IMR-90 (cell line): ENCODE measurements around the gene NFATC3. TPM values are rescaled to one million over a fixed set of nuclear protein-coding genes. Genes with fewer than 3 reads are reported as not detected.

Experiments
- ATAC-seq: fragments of 200-7000 bp; cut with Tn5 transposase; 2 replicates; pipeline ENCODE4 v1.9.1; 2020; ENCODE audit warnings: low read depth, mild to moderate bottlenecking, moderate library complexity
- BruUV-seq: library from RNA; stranded (reverse); fragments of 400-500 nt; replicated peaks from 2 replicates; lab custom pipeline; 2021; lab: Mats Ljungman, UMichigan
- CTCF ChIA-PET: fragments of 300-600 bp; formaldehyde crosslinking; extraction: SDS; loops from one replicate; lab custom pipeline; 2021; ENCODE audit warnings: antibody characterized with exemption; lab: Yijun Ruan, JAX
- POLR2A ChIA-PET: fragments of 300-600 bp; sonication (Branson Sonifier 250); formaldehyde crosslinking; loops from one replicate; lab custom pipeline; 2022; ENCODE audit warnings: antibody characterized with exemption; ENCODE audit not compliant: unreplicated experiment; lab: Charles Lee
- DNase-seq: peaks from one replicate; pipeline ENCODE4 v3.0.0; 2013
- H2AFZ ChIP-seq: replicated peaks from 2 replicates; pipeline ENCODE3; 2013; ENCODE audit warnings: low read length, mild to moderate bottlenecking; ENCODE audit not compliant: poor library complexity
- H2AK5ac ChIP-seq: 2 replicates; pipeline ENCODE4 v1.6.1; 2013; ENCODE audit warnings: low read depth, low read length, inconsistent platforms
- H2AK9ac ChIP-seq: replicated peaks from 2 replicates; pipeline ENCODE3; 2013; ENCODE audit warnings: mild to moderate bottlenecking, low read depth, low read length, moderate library complexity; ENCODE audit not compliant: poor library complexity
- H2BK120ac ChIP-seq: 2 replicates; pipeline ENCODE4 v1.6.1; 2013; ENCODE audit warnings: low read depth, low read length, inconsistent platforms
- H2BK15ac ChIP-seq: 3 replicates; pipeline ENCODE4 v1.6.1; 2013; ENCODE audit warnings: low read depth, low read length, inconsistent platforms
- H2BK20ac ChIP-seq: 2 replicates; pipeline ENCODE4 v1.6.1; 2013; ENCODE audit warnings: low read depth, mild to moderate bottlenecking, inconsistent platforms, low read length, moderate library complexity
- H2BK5ac ChIP-seq: 2 replicates; pipeline ENCODE4 v1.6.1; 2013; ENCODE audit warnings: mild to moderate bottlenecking, low read depth, low read length, inconsistent platforms; ENCODE audit not compliant: poor library complexity, severe bottlenecking
- H3K14ac ChIP-seq: replicated peaks from 2 replicates; pipeline ENCODE4 v1.6.1; 2013; ENCODE audit warnings: low read depth, low read length, inconsistent platforms
- H3K18ac ChIP-seq: 2 replicates; pipeline ENCODE4 v1.6.1; 2013; ENCODE audit warnings: low read depth, low read length, control low read depth
- H3K23ac ChIP-seq: 2 replicates; pipeline ENCODE4 v1.6.1; 2013; ENCODE audit warnings: low read depth, low read length, inconsistent platforms
- H3K27ac ChIP-seq: 2 replicates; pipeline ENCODE4 v1.5.1; 2013; ENCODE audit warnings: mild to moderate bottlenecking, control low read depth, low read length; ENCODE audit not compliant: insufficient read depth
- H3K27me3 ChIP-seq: 2 replicates; pipeline ENCODE4 v1.6.1; 2013; ENCODE audit warnings: low read length; ENCODE audit not compliant: control insufficient read depth, insufficient read depth
- H3K36me3 ChIP-seq: 2 replicates; pipeline ENCODE4 v1.6.1; 2013; ENCODE audit warnings: low read length, mixed read lengths; ENCODE audit not compliant: control insufficient read depth, insufficient read depth
- H3K4ac ChIP-seq: 2 replicates; pipeline ENCODE4 v1.6.1; 2013; ENCODE audit warnings: low read depth, low read length, inconsistent platforms
- H3K4me1 ChIP-seq: 2 replicates; pipeline ENCODE4 v1.6.1; 2013; ENCODE audit warnings: low read length, mixed read lengths; ENCODE audit not compliant: control insufficient read depth, insufficient read depth
- H3K4me2 ChIP-seq: 2 replicates; pipeline ENCODE4 v1.6.1; 2013; ENCODE audit warnings: low read depth, mild to moderate bottlenecking, control low read depth, low read length, moderate library complexity
- H3K4me3 ChIP-seq: 2 replicates; pipeline ENCODE4 v1.5.1; 2013; ENCODE audit warnings: low read depth, mild to moderate bottlenecking, control low read depth, low read length, moderate library complexity; ENCODE audit not compliant: insufficient read depth
- H3K56ac ChIP-seq: 2 replicates; pipeline ENCODE4 v1.6.1; 2013; ENCODE audit warnings: low read length, inconsistent platforms; ENCODE audit not compliant: insufficient read depth; ENCODE audit errors: extremely low read depth
- H3K79me1 ChIP-seq, 2 experiments: 2 replicates each; pipeline ENCODE4 v1.6.1; 2013; ENCODE audit warnings: low read length in 2 of 2, inconsistent platforms in 1 of 2, low read depth in 1 of 2
- H3K9ac ChIP-seq: 2 replicates; pipeline ENCODE4 v1.6.1; 2013; ENCODE audit warnings: low read depth, low read length, control low read depth
- H3K9me1 ChIP-seq: 2 replicates; pipeline ENCODE4 v1.6.1; 2013; ENCODE audit warnings: low read length, inconsistent platforms; ENCODE audit not compliant: insufficient read depth
- H3K9me3 ChIP-seq: 2 replicates; pipeline ENCODE4 v1.6.1; 2013; ENCODE audit warnings: low read length; ENCODE audit not compliant: control insufficient read depth, insufficient read depth
- H4K20me1 ChIP-seq: 2 replicates; pipeline ENCODE4 v1.6.1; 2013; ENCODE audit warnings: low read length, inconsistent platforms; ENCODE audit not compliant: insufficient read depth
- H4K5ac ChIP-seq: 2 replicates; pipeline ENCODE4 v1.6.1; 2013; ENCODE audit warnings: mild to moderate bottlenecking, low read depth, low read length, control low read depth
- H4K8ac ChIP-seq, 2 experiments: 2 replicates each; pipeline ENCODE4 v1.6.1; 2013; ENCODE audit warnings: low read depth in 2 of 2, low read length in 2 of 2, control low read depth in 1 of 2, inconsistent platforms in 1 of 2
- H4K91ac ChIP-seq: 2 replicates; pipeline ENCODE4 v1.6.1; 2013; ENCODE audit warnings: low read depth, low read length, inconsistent platforms; ENCODE audit not compliant: insufficient read depth
- BHLHE40 ChIP-seq: fragments of 150-350 bp; IDR thresholded peaks from 2 replicates; pipeline ENCODE4 v1.6.1; 2016; ENCODE audit warnings: mild to moderate bottlenecking, low read depth, low read length
- CEBPB ChIP-seq: IDR thresholded peaks from 2 replicates; pipeline ENCODE4 v1.6.1; 2012; ENCODE audit warnings: low read depth, low read length, improper control_type of control experiment
- CHD1 ChIP-seq: IDR thresholded peaks from 2 replicates; pipeline ENCODE4 v1.6.1; 2012; ENCODE audit warnings: low read depth, low read length, improper control_type of control experiment
- CTCF ChIP-seq: conservative IDR thresholded peaks from 2 replicates; pipeline ENCODE4 v1.5.1; 2012; ENCODE audit warnings: mild to moderate bottlenecking, low read depth, low read length, improper control_type of control experiment
- ELK1 ChIP-seq: fragments of 150-350 bp; IDR thresholded peaks from 2 replicates; pipeline ENCODE4 v1.6.1; 2016; ENCODE audit warnings: low read depth, mild to moderate bottlenecking, low read length, moderate library complexity, borderline replicate concordance
- FOS ChIP-seq: fragments of 150-350 bp; IDR thresholded peaks from 2 replicates; pipeline ENCODE4 v1.6.1; 2016; ENCODE audit warnings: low read depth, low read length
- MAFK ChIP-seq: IDR thresholded peaks from 2 replicates; pipeline ENCODE4 v1.6.1; 2012; ENCODE audit warnings: low read depth, low read length, improper control_type of control experiment
- MXI1 ChIP-seq: IDR thresholded peaks from 2 replicates; pipeline ENCODE4 v1.6.1; 2012; ENCODE audit warnings: low read depth, mild to moderate bottlenecking, low read length, moderate library complexity, borderline replicate concordance
- NFE2L2 ChIP-seq: fragments of 150-350 bp; IDR thresholded peaks from 2 replicates; pipeline ENCODE4 v1.6.1; 2016; ENCODE audit warnings: low read depth, mild to moderate bottlenecking, low read length
- POLR2A ChIP-seq: IDR thresholded peaks from 2 replicates; pipeline ENCODE4 v1.6.1; 2012; ENCODE audit warnings: mild to moderate bottlenecking, low read depth, low read length
- RAD21 ChIP-seq: IDR thresholded peaks from 2 replicates; pipeline ENCODE4 v1.6.1; 2012; ENCODE audit warnings: low read length, improper control_type of control experiment
- RCOR1 ChIP-seq: IDR thresholded peaks from 2 replicates; pipeline ENCODE4 v1.6.1; 2012; ENCODE audit warnings: mild to moderate bottlenecking, low read length, improper control_type of control experiment; ENCODE audit not compliant: insufficient replicate concordance
- RFX5 ChIP-seq: IDR thresholded peaks from 2 replicates; pipeline ENCODE4 v1.8.0; 2012; ENCODE audit warnings: low read depth, mild to moderate bottlenecking, low read length, moderate library complexity
- SMC3 ChIP-seq: fragments of 150-350 bp; IDR thresholded peaks from 2 replicates; pipeline ENCODE4 v1.6.1; 2016; ENCODE audit warnings: low read depth, mild to moderate bottlenecking, antibody characterized with exemption, low read length, moderate library complexity
- USF2 ChIP-seq: fragments of 150-350 bp; IDR thresholded peaks from 2 replicates; pipeline ENCODE4 v1.6.1; 2017; ENCODE audit warnings: mild to moderate bottlenecking, antibody characterized with exemption, low read length, low read depth
- WGBS, 2 experiments: methylation state at CpG; one replicate each; pipeline versions ENCODE4 v1.1.5 to v1.1.7; 2013; ENCODE audit warnings: missing lambda C conversion rate in 2 of 2; ENCODE audit not compliant: insufficient read length in 1 of 2; ENCODE audit errors: extremely low coverage in 2 of 2; 5-methylcytosine and 5-hydroxymethylcytosine counted together
- dilution Hi-C: fragments of 300-500 bp; cut with HindIII; formaldehyde crosslinking; loops from one replicate; pipeline ENCODE4 v1.14.3; 2018; ENCODE audit warnings: low sequenced_read_pairs; ENCODE audit not compliant: unreplicated experiment
- in situ Hi-C: fragments of 300-500 bp; cut with MboI; formaldehyde crosslinking; loops from 3 replicates; pipeline ENCODE4 v1.14.3; 2019; ENCODE audit warnings: low sequenced_read_pairs, inconsistent platforms, mixed read lengths
- intact Hi-C: fragments of 100-400 bp; cut with micrococcal nuclease; formaldehyde crosslinking; loops from 2 replicates; pipeline ENCODE4 v1.10.0; 2022
- polyA plus RNA-seq, 3 experiments: library from polyadenylated mRNA; depleted of rRNA; stranded (reverse); fragments of >200 nt; gene quantifications; 2 replicates each; pipeline ENCODE4 v1.2.3, GENCODE V29; 2012; ENCODE audit warnings: low replicate concordance in 1 of 3
- total RNA-seq: library from RNA; depleted of rRNA; stranded (reverse); fragments of >200 nt; gene quantifications from 2 replicates; pipeline ENCODE4 v1.2.3, GENCODE V29; 2012

NFATC3 gene
- total and polyA plus RNA-seq, 2 of the 4 experiments (the other 2 are of a cell fraction) = 6.3 to 21.5 TPM

- dilution Hi-C loops = no loop called here
- ChIA-PET CTCF (no interaction called here), POLR2A (interaction anchor here (0.6 kb wide), 1 partner anchor 17 kb away, joined by 3 read pairs; no protein-coding TSS in a partner anchor)
- WGBS, 2 experiments = 80% methylated on average over 1 of the region's 6 CpGs; no CpG with 5 or more reads in 1 of the 2 experiments
- 0 out of 4 replicates have a peak, but pooled peaks cover 0 to 3% of the 10 kb centered on the region in 2 experiments for H3K79me1 ChIP-seq
- H3K9ac ChIP-seq = no peak overlapping the region
- H3K23ac ChIP-seq = no peak overlapping the region
- H2AK9ac ChIP-seq = no peak overlapping the region
- DNase-seq (no peak), ATAC-seq (no peak)
- H2AK5ac ChIP-seq = no peak overlapping the region
- H4K91ac ChIP-seq = no peak overlapping the region
- intact Hi-C loops = no loop called here
- no peak overlapping the region for H3K14ac ChIP-seq
- H3K9me3 ChIP-seq = no peaks in the 10 kb centered on the region
- H3K4me2 ChIP-seq = no peak overlapping the region
- no peak overlapping the region for H2BK120ac ChIP-seq
- no peak overlapping the region for H4K5ac ChIP-seq
- H2BK5ac ChIP-seq = no peak overlapping the region
- H4K20me1 ChIP-seq = no peaks in the 10 kb centered on the region
- H3K36me3 ChIP-seq = peaks cover 56% of the 10 kb centered on the region
- H3K4ac ChIP-seq = no peak overlapping the region
- H3K27me3 ChIP-seq = no peaks in the 10 kb centered on the region
- no peak overlapping the region for H3K27ac ChIP-seq
- no TSS peak for BruUV-seq
- in situ Hi-C loops = no loop called here
- H3K18ac ChIP-seq = no peak overlapping the region
- no peak overlapping the region for H2BK20ac ChIP-seq
- TF ChIP-seq MXI1 (no peak), NFE2L2 (no peak), USF2 (no peak), CTCF (no peak), MAFK (no peak), CEBPB (no peak), FOS (no peak), CHD1 (no peak), POLR2A (no peak), SMC3 (no peak), RCOR1 (no peak), RFX5 (no peak), RAD21 (no peak), BHLHE40 (no peak), ELK1 (no peak)
- H3K9me1 ChIP-seq = peaks cover 19% of the 10 kb centered on the region
- H4K8ac ChIP-seq = no peak overlapping the region
- H2AFZ ChIP-seq = no peak overlapping the region
- H3K56ac ChIP-seq = no peak overlapping the region
- H3K4me3 ChIP-seq = no peak overlapping the region
- H3K4me1 ChIP-seq = peaks cover 15% of the 10 kb centered on the region
- no peak overlapping the region for H2BK15ac ChIP-seq
Measured at GRCh38 chr16:68074850-68075555, 10.2 kb upstream of the NFATC3 start.
